NB4 (cell line): Measurements from ENCODE around the gene SLCO2B1.

Experiments
- CTCF ChIP-seq: IDR thresholded peaks from one replicate; pipeline ENCODE4 v1.5.1; 2012; ENCODE audit warnings: low read depth, low read length
- TF ChIP-seq, protein P1 (sequence below): IDR thresholded peaks from 2 replicates; pipeline ENCODE4 v1.6.1; 2011; ENCODE audit warnings: low read depth, low read length

GRCh38 chr11:75114465-75114864 is 36.4 kb upstream of the SLCO2B1 start:
- TF ChIP-seq CTCF: no peak
- TF ChIP-seq, protein P1, sequence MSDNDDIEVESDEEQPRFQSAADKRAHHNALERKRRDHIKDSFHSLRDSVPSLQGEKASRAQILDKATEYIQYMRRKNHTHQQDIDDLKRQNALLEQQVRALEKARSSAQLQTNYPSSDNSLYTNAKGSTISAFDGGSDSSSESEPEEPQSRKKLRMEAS: no peak
